ENCODE measurements around the gene TBC1D5.
"Not testable (repeated sequence)": the region's sequence is repeated elsewhere in the genome, so short reads cannot be mapped to it uniquely, and the experiment has no call there.

TBC1D5 gene

DNA sequence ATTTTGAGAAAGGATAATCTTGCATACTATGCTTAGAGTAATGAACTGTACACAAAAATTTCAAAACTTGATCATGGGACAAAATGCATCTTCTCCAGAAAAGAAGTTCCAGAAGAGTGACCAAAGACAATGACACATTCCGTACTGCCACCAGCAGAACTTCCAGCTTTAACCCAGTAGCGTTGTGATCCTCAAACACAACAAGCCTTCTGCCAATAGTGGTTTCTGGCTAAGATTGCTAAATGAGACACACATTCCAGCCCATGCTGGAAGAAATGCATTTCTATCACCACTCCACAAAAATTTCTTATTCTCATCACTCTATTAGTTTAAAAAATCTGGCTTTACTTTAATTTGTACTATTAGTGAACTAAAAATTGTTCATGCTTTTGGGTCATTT, 334.9 kb downstream of the TBC1D5 start:
- no peak for DNase-seq (ENCODE audit: low spot score)

DNA sequence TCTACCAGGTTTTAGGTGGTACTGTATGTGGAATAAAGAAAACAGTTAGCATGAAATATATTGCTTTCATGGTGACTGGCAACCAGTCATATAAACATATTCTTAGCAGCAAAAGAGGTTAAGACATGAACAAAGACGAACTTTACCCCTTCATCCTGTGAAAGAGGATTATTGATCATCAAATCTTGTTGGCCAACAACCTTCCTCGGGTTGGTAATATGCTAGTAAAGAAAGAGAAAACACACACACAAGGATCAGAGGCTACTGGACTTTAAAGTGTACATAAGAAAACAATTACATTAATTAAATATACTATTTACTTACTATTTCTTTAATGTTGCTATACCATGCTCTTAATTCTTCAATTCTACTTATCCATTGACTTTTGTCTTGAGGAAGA, 337.9 kb downstream of the TBC1D5 start:
- DNase-seq (ENCODE audit: low spot score): no peak

DNA sequence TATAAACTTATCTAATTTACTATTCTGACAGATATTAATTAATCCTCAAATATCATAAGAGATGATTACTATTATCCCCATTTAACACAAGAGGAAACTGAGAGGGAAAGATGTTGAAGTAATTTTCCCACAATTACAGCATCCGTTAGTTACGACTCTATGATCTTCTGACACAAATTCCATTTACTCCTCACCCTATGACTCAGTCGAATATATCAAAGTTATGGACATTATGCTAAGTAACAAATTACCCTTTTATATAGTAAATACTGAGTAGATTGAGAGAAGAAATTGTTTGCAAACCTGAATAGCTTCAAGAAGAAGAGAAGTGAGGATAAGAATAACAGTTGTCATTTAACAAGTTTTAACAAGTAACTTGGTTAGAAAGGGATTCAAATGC, 340.0 kb downstream of the TBC1D5 start:
- no peak for DNase-seq (ENCODE audit: low spot score)

DNA sequence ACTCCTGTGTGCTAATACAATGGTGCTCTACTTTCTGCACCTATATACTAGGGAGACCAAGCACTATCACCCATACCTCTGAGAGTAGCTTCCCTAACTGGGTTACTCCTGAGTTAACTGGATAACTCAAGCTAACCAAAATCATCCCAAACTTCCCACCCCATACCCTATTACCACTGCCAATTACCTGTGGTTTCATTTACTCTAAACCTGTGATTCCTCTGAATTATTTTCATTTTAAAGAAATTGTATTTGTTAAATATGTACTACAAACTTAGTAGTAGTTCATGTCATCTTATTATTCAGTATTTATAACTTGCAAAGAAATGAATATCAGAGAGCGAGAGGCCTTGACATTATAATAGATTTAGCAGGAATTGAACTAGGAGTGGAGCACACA, 340.5 kb downstream of the TBC1D5 start:
- DNase-seq (ENCODE audit: low spot score): no peak

DNA sequence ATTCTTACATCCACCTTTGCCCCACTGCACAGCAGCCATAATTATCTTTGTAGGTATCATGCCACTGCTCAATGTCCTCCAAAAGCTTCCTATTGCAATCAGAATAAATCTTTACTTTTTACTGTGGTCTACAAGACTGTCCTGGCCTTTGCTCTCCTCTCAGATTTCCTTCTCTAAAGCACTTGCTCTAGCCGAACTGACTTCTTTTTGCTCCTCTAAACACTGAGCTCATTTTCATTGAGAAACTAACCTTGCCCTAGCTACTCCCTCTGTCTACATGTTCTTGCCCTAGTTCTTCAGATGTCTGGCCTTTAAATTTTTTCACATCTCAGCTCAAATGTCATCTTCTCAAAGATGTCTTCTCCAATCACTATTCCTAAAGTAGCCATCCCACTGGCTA, 342.8 kb downstream of the TBC1D5 start:
- no peak for DNase-seq (ENCODE audit: low spot score)

DNA sequence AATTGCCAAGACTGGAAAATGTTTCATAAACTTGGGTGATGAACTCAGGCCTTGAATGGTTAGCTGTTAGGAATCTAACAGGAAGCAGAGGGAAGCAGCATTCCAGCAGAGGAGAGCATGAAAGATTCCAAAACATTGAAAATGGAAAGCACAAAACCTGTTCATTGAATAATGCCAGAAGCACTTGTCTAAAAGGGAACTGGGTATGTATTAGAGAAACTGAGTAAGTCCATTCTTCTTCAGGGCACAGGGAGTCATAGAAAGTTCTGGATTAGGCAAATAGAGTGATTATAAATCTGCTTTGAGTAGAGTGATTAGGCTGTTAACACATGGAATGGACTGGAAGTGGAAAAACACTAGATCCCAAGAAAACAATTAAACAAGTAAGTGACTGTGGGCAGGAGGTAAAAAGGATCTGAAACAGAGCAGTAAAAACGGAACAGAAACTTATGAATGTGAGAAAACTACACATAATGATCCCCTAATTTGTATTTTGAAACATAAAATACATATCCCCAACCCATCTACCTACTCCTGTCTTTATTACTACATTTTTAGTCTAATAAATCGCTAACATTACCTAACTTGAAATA, 343.4 kb downstream of the TBC1D5 start:
- no peak for DNase-seq (ENCODE audit: low spot score)

DNA sequence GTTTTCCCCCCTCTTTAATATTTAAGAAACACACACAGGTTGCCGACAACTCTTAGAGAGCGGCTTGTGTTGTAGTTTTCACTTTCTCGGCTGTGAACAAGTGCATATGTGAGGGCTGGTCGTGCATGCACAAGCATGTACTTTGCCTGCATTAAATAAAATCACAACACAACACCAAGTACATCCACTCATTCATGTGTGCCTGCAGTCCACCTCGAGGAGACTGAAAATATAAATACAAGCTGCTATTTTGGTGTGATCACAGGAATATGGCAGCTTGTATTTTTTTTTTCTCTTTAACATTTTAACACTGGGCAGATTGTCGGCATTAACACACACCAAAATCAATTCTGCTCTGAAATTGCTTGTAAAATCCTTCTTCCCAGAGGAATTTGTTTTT, 346.4 kb downstream of the TBC1D5 start:
- no peak for DNase-seq (ENCODE audit: low spot score)

DNA sequence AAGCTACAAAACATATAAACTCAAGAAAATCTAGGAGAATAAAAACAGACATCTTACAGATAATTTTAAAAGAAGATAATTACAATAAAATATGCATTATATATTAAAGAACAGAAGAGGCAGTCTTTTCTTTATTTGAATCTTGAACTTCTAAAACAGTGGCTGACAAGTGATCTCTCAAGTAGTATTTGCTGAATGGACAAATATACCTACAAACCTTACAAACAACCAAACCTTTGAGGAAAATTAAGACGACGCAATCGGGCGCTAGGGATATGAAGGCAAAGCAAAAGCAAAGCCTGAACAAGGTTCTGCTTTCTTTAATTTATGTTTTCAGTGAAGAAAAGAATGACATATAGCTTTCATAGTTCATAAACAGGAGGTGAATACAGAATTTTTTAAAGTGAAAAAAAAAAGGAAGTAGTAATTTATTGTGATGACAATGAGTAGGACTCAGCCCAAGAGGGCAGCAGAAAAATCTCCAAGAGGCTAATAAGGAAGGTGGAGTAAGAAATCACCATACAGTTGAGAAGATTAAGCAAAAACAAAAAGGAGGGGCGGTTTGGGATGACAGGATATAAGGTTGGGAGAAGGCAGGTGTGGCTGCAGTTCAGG, 347.8 kb downstream of the TBC1D5 start:
- DNase-seq (ENCODE audit: low spot score): no peak

DNA sequence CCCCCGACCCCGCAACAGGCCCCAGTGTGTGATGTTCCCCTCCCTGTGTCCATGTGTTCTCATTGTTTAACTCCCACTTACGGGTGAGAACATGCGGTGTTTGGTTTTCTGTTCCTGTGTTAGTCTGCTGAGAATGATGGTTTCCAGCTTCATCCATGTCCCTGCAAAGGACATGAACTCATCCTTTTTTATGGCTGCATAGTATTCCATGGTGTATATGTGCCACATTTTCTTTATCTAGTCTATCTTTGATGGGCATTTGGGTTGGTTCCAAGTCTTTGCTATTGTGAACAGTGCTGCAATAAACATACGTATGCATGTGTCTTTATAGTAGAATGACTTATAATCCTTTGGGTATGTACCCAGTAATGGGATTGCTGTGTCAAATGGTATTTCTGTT, 349.9 kb downstream of the TBC1D5 start:
- DNase-seq (ENCODE audit: low spot score): not testable (repeated sequence)

DNA sequence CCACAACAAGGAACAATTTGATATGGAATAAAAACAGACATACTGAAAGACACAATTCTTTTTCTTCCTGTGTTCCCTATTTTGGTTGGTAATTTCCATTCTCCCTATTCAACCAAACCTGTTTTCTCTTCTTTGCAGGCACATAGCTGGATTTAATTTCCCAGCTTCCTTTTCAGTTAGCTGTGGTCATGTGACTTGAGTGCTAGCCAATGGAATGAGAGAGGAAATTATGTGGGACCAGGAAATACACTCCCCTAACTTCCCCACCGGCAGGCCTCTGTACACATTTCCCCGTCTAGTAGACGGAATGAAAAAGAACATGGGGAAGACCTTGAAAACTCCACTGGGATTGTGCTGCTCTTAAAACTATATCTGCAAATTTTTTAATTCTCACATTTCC, 351.6 kb downstream of the TBC1D5 start:
- no peak for DNase-seq (ENCODE audit: low spot score)

DNA sequence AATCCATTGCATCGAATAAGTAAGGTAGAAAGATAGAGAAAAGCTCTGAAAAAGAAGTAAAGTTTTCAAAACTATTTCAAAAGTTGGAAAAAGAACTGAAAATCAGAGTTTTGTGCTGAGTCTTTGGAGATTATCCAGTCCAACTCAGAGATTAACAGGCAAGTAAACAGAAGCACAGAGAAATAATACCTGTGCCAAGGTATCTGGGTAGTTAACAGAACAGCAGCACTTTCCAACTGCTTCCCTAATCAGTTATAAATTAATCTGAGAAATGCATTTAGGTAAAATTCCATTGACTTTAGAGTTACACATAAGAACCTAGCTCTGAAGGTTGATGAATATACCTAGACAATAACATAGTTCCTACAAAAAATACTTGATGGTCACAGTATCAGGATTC, 355.3 kb downstream of the TBC1D5 start:
- DNase-seq (ENCODE audit: low spot score): no peak

DNA sequence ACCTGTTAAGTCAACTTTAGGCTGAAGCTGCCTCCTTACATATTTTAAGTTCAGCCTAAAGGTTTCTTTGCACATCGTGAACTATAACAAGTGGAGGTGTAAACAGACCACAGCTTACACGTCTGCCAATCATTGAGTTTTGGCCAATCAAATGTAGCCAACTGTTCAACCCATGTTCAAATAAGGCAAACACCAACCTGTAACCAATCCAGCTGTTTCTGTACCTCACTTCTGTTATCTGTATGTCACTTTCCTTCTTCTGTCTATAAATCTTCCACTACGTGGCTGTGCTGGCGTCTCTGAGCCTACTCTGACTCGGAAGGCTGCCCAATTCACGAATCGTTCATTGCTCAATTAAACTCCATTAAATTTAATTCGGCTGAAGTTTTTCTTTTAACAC, 356.0 kb downstream of the TBC1D5 start:
- DNase-seq (ENCODE audit: low spot score): no peak

DNA sequence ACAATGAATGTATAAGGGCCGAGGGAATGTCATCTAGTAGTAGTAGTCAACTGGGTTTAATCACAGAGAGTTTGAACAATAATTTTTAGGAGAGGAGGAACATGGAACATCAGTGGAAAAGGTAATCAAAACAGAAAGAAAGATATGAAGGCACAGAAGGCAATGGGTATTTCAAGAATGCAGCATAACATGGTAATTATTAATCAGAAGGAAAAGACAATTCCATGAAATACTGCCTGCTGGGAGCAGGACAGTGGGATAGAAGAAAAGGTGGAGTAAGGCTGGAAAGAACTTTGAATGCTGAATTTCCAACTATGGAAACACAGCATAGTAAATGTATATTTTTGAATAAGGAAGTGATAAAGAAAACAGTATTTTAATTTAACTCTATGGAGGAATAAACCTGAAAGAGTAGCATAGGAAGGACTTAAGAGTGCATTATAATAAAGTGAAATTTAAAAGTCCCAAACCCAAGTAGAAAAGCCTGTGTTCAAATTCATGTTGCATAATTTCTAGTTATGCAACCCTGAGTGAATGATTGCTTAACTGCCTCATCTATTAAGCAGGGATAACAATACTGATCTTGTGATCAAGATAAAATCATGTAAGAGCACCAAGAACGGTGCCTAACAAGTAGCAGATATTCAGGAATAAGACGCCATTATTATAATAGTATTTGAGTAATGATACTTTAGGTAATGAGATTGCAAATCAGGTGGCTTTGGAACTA, 357.7 kb downstream of the TBC1D5 start:
- no peak for DNase-seq (ENCODE audit: low spot score)

DNA sequence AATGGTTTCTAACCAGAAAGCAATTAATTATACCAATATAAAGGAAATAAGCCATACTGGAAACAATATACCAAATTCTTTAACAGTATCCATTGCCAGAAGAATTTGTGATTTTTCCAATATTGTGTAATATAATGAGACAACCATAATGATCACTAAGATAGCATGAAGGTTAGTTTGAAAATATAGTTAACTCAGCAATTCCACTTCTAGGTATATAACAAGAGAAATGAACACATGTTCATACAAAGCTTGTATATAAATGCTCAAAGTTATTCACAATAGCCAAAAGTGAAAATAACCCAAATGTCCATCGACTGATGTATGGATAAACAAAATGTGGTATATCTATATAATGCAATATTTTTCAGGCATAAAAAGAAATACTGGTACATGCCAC, 369.1 kb downstream of the TBC1D5 start:
- no peak for DNase-seq (ENCODE audit: low spot score)

DNA sequence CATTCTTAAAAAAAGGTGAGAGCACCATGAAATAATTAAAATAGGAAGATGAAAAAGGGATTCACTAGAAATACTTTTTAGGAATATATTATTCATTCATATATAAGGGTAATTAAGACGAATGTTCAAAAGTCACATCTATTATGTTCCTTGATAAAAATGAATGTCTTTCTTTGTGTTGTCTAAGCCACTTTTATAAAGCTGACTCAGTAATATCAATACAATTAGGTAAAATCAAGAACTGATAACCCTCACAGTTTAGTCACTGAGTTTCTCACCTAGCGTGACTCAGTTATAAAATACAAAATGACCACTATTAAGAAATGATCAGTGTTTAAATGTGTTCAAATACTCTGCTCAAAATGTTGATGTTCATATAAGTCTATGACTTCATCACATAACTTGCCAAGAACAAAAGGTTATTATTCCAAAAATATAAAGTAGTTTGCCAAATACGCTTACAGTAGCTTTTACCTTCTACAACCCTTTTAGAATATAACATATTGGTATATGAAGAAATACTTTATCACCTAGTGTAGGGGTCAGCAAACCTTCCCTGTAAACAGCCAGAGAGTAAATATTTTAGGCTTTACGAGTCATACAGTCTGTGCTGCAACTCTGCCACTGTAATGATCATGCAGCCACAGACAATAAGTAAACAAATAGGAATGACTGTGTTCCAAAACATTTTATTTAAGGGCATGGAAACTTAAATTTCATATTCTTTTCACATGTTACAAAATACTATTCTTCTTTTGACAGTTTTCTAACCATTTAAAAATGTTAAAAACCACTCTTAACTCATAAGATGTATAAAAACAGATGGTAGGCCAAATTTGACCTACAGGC, 369.8 kb downstream of the TBC1D5 start:
- DNase-seq (ENCODE audit: low spot score): no peak

DNA sequence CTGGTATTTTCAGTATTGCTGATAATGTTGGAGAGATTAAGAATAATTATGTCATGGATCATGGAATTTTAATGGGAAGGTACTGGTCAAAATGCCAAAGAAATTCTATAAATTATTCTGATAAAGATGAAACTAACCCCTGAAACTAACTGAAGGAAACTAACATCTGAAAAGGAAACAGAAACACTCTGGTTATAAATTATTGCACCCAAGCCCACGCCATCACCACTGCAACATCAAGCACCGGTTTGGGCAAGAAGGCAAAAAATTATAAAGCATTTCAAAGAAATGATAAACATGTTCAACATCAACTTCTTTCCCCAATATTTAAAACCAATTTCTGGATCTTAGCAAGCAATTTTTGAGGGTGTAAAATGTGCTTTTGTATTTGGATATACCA, 372.5 kb downstream of the TBC1D5 start:
- DNase-seq (ENCODE audit: low spot score): no peak

DNA sequence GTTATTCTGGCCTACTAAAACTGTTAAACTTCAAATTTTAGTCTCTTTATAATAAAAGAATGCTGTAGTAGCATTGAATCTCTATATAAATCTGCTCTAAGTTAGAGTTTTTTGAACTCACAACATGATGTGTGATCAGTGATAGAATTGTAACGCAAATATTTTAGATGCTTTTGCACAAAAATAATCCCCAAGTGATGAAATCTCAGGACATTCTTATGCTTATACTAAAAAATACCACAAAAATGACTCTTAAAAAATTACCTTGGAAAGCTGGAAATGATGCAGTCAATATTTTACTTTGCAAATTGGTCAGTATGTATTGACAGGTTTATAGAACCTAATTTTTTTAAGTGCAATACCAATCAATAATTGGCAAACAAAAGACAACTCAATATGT, 375.3 kb downstream of the TBC1D5 start:
- DNase-seq (ENCODE audit: low spot score): no peak

DNA sequence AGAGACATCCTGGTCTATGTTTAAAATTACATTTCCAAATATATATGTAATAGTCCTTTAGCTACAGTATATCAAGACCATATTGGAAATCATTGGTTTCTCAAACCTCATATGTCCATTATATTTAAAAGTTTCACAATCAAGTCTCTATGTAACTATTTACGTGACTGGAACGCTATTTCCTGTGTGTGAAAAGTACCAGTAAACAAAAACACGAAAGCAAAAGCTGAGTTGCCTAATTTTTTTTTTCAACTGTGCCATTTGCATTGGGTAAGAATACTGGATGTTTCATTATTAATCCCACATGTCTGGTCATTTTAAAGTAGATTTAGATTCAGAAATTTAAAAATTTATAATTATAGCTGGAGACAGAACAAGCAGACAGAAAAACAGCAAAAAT, 381.4 kb downstream of the TBC1D5 start:
- no peak for DNase-seq (ENCODE audit: low spot score)

DNA sequence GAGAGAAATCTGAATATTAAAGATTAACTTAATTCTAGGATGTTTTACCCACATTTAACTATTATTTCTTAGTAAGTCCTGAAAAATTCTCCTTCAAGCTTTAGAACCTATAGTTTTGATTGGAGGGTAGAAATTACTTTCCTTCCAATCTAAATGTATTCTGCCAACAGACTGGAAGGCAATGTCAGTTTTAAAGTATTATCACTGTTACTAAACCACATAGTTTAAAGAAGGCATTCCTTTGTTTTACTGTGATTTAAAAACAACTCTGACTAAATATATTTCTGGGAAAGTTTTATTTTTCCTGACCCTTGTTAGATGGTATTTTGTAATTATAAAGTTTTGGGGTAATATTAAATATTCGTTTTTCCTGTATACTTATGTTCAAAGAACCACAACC, 382.5 kb downstream of the TBC1D5 start:
- no peak for DNase-seq (ENCODE audit: low spot score)

DNA sequence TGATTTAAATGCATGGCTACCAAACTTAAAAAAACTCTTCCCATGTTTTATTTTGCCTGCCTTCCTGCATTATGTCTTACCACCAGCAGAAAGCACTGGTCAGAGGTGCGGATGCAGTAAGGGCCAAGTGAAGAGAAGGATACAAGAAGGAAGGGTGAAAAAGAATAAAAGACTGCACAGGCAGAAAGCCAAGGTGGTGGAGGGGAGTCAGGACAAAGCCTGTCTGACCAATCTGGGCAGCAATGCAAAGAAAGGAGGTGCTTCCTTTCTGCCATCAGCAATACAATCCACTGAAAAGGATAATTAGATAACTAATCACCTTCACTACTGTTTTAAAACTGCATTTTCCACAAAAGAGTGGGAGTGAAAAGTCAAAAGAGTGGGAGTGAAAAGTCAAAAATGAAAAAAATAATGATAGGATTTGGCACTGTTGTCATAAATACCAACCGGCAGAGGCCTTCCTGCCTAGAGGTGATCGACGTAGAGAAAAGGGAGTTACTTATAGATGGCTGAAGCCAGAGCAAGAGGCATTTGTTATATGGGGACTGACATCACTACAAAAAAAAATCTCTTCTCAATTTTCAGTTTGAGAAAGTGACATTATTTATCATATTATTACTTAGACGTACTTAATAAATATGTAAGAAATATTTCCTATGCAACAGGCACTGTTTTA, 385.3 kb downstream of the TBC1D5 start:
- no peak for DNase-seq (ENCODE audit: low spot score)

DNA sequence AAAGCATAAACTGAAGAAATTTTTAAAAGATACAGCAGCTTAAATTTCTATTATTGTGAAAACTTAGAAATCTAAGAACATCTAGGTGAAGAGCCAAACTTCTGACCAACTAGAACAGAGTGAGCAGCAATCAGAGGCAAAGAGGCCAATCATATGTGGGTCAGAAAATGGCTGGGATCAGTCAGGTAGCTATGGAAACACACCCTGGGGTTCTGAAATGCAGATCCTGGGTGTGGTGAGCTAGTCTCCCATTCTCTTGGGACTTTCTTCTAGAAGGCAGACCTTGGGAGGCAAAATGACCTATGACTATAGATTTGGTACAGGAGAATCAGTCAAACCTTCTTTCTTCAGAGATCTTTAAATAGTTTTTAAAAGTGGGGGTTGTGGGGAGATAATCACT, 385.8 kb downstream of the TBC1D5 start:
- DNase-seq (ENCODE audit: low spot score): no peak

DNA sequence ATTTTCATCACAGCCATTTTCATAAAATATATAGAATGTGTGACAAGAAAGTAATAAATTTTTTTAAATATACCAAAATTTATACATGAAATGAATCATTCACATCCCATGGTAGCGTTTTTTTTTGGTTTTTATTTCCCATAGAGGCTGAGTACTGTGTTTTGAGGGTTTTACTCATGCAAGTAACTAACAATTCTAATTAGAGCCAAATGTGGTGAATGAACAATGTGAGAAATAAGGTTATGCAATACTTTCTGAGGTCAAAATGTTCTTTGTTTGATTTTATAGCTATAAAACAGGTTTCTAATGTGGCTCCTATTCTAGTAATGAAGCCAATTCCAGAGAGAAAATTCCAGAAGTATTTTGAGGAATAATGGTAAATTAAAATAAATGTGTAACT, 386.8 kb downstream of the TBC1D5 start:
- no peak for DNase-seq (ENCODE audit: low spot score)

Measured in CD4-positive, alpha-beta T cell treated with Interleukin-2 at 100 ng/mL for 4 hours (primary cell).